Measurements from ENCODE around the gene ADIG.

Gene ADIG

GRCh38 chr20:38558596-38559360 is 22.2 kb upstream of the ADIG start:
- Mint-ChIP-seq H3K9me3 (ENCODE audit: low read depth) (no peaks in the 10 kb centered on the region), H3K4me3 (no peak overlapping the region), H3K36me3 (peaks cover 11% of the 10 kb centered on the region), H3K27ac (no peak overlapping the region), H3K4me1 (ENCODE audit: low read depth) (no peaks in the 10 kb centered on the region), H3K27me3 (no peaks in the 10 kb centered on the region)

GRCh38 chr20:38559764-38560163 is 21.2 kb upstream of the ADIG start:
- Mint-ChIP-seq H3K9me3 (ENCODE audit: low read depth) (no peaks in the 10 kb centered on the region), H3K4me3 (no peak overlapping the region), H3K27ac (no peak overlapping the region), H3K27me3 (no peaks in the 10 kb centered on the region), H3K4me1 (ENCODE audit: low read depth) (no peaks in the 10 kb centered on the region), H3K36me3 (peaks cover 8% of the 10 kb centered on the region)

GRCh38 chr20:38563802-38564431 is 17.1 kb upstream of the ADIG start:
- Mint-ChIP-seq H3K4me1 (ENCODE audit: low read depth) (no peaks in the 10 kb centered on the region), H3K36me3 (peaks cover 7% of the 10 kb centered on the region), H3K4me3 (no peak overlapping the region), H3K27me3 (no peaks in the 10 kb centered on the region), H3K9me3 (ENCODE audit: low read depth) (no peaks in the 10 kb centered on the region), H3K27ac (no peak overlapping the region)

GRCh38 chr20:38564680-38565079 is 16.3 kb upstream of the ADIG start:
- Mint-ChIP-seq H3K4me1 (ENCODE audit: low read depth) (no peaks in the 10 kb centered on the region), H3K27me3 (no peaks in the 10 kb centered on the region), H3K9me3 (ENCODE audit: low read depth) (no peaks in the 10 kb centered on the region), H3K36me3 (peaks cover 7% of the 10 kb centered on the region), H3K4me3 (no peak overlapping the region), H3K27ac (no peak overlapping the region)

- Mint-ChIP-seq H3K4me1 (ENCODE audit: low read depth) (no peaks in the 10 kb centered on the region), H3K27me3 (no peaks in the 10 kb centered on the region), H3K9me3 (ENCODE audit: low read depth) (no peaks in the 10 kb centered on the region), H3K27ac (no peak overlapping the region), H3K36me3 (peaks cover 7% of the 10 kb centered on the region), H3K4me3 (no peak overlapping the region)
Measured at GRCh38 chr20:38566036-38566598, 14.9 kb upstream of the ADIG start.

- Mint-ChIP-seq H3K27me3 (no peaks in the 10 kb centered on the region), H3K27ac (peak overlapping the region; percentile 54), H3K4me3 (no peak overlapping the region), H3K36me3 (peaks cover 2% of the 10 kb centered on the region), H3K4me1 (ENCODE audit: low read depth) (no peaks in the 10 kb centered on the region), H3K9me3 (ENCODE audit: low read depth) (no peaks in the 10 kb centered on the region)
Measured at GRCh38 chr20:38569747-38570525, 11.1 kb upstream of the ADIG start.

GRCh38 chr20:38573413-38573812 is 7.6 kb upstream of the ADIG start:
- Mint-ChIP-seq H3K36me3 (peaks cover 4% of the 10 kb centered on the region), H3K4me1 (ENCODE audit: low read depth) (no peaks in the 10 kb centered on the region), H3K4me3 (no peak overlapping the region), H3K27me3 (no peaks in the 10 kb centered on the region), H3K27ac (no peak overlapping the region), H3K9me3 (ENCODE audit: low read depth) (no peaks in the 10 kb centered on the region)

GRCh38 chr20:38579219-38579910 is 1.6 kb upstream of the ADIG start:
- Mint-ChIP-seq H3K27me3 (no peaks in the 10 kb centered on the region), H3K9me3 (ENCODE audit: low read depth) (no peaks in the 10 kb centered on the region), H3K36me3 (peaks cover 2% of the 10 kb centered on the region), H3K4me3 (no peak overlapping the region), H3K4me1 (ENCODE audit: low read depth) (no peaks in the 10 kb centered on the region), H3K27ac (no peak overlapping the region)

- no peak overlapping the region for H3K4me3 Mint-ChIP-seq
- peaks cover 2% of the 10 kb centered on the region for H3K36me3 Mint-ChIP-seq
- H3K27me3 Mint-ChIP-seq, result no peaks in the 10 kb centered on the region
- no peak overlapping the region for H3K27ac Mint-ChIP-seq
- H3K4me1 Mint-ChIP-seq (ENCODE audit: low read depth), result no peaks in the 10 kb centered on the region
- H3K9me3 Mint-ChIP-seq (ENCODE audit: low read depth), result no peaks in the 10 kb centered on the region
Measured at GRCh38 chr20:38579921-38580320, 1.1 kb upstream of the ADIG start.

- Mint-ChIP-seq H3K36me3 (no peaks in the 10 kb centered on the region), H3K9me3 (ENCODE audit: low read depth) (no peaks in the 10 kb centered on the region), H3K4me1 (ENCODE audit: low read depth) (no peaks in the 10 kb centered on the region), H3K27me3 (peaks cover 2% of the 10 kb centered on the region), H3K27ac (no peak overlapping the region), H3K4me3 (no peak overlapping the region)
Measured at GRCh38 chr20:38581830-38582358, 897 bp downstream of the ADIG start.

- Mint-ChIP-seq H3K27me3 (peaks cover 3% of the 10 kb centered on the region), H3K9me3 (ENCODE audit: low read depth) (no peaks in the 10 kb centered on the region), H3K4me3 (no peak overlapping the region), H3K4me1 (ENCODE audit: low read depth) (no peaks in the 10 kb centered on the region), H3K27ac (no peak overlapping the region), H3K36me3 (no peaks in the 10 kb centered on the region)
Measured at GRCh38 chr20:38583306-38583705, 2.3 kb downstream of the ADIG start.

GRCh38 chr20:38584099-38584763 is 3.2 kb downstream of the ADIG start:
- no peaks in the 10 kb centered on the region for H3K4me1 Mint-ChIP-seq (ENCODE audit: low read depth)
- H3K27ac Mint-ChIP-seq, result no peak overlapping the region

GRCh38 chr20:38585404-38586180 is 4.6 kb downstream of the ADIG start:
- no peak overlapping the region for H3K27ac Mint-ChIP-seq
- peaks cover 3% of the 10 kb centered on the region for H3K27me3 Mint-ChIP-seq
- no peaks in the 10 kb centered on the region for H3K4me1 Mint-ChIP-seq (ENCODE audit: low read depth)

More at GRCh38 chr20:38584099-38584763, 3.2 kb downstream of the ADIG start:
- H3K9me3 Mint-ChIP-seq (ENCODE audit: low read depth), result no peaks in the 10 kb centered on the region
- no peak overlapping the region for H3K4me3 Mint-ChIP-seq
- H3K27me3 Mint-ChIP-seq, result peaks cover 3% of the 10 kb centered on the region
- no peaks in the 10 kb centered on the region for H3K36me3 Mint-ChIP-seq

More at GRCh38 chr20:38585404-38586180, 4.6 kb downstream of the ADIG start:
- Mint-ChIP-seq H3K9me3 (ENCODE audit: low read depth) (no peaks in the 10 kb centered on the region), H3K4me3 (no peak overlapping the region), H3K36me3 (no peaks in the 10 kb centered on the region)

Measured in activated naive CD8-positive, alpha-beta T cell (primary cell).